ENCODE data around the gene LRP2. TPM values are rescaled to one million over a fixed set of nuclear protein-coding genes. Genes with fewer than 3 reads are reported as not detected.

The LRP2 gene
- total and polyA plus RNA-seq, 10 of the 15 experiments (the other 5 are each of a cell fraction or from before 2014, with no cell fraction given): 0.01 to 0.19 (median 0.06) TPM; not detected in 5

- H3K9me3 ChIP-seq (replicated peaks; ENCODE audit: control insufficient read depth, insufficient read depth, low read length): no peaks in the 10 kb centered on the region
- ChIA-PET SMC1A (ENCODE audit: uncharacterized antibody, unreplicated experiment) (no interaction called here), POLR2A (no interaction called here), RAD21 (ENCODE audit: unreplicated experiment) (no interaction called here), CTCF (interaction anchor here (0.6 to 8.3 kb wide), 3 partner anchors 16 to 48 kb away, joined by 3 to 48 read pairs (median 3); no protein-coding TSS in a partner anchor)
- TF ChIP-seq ZBTB4 (CRISPR knock-in tag; IDR thresholded peaks at IDR 0.05): no peak
- TF ChIP-seq GABPA (IDR thresholded peaks at IDR 0.05; ENCODE audit: low read depth): no peak
- TF ChIP-seq HCFC1 (IDR thresholded peaks at IDR 0.05; ENCODE audit: low read length): no peak
- TF ChIP-seq IRF4 (IDR thresholded peaks at IDR 0.05; ENCODE audit: low read depth, low read length): no peak
- no peak for TF ChIP-seq MYB (IDR thresholded peaks at IDR 0.05; ENCODE audit: borderline replicate concordance, low read depth, low read length)
- TF ChIP-seq SMARCA5 (IDR thresholded peaks at IDR 0.05): no peak
- no peak for TF ChIP-seq SMC3 (IDR thresholded peaks at IDR 0.05; ENCODE audit: borderline replicate concordance, low read length)
- TF ChIP-seq SUZ12 (IDR thresholded peaks at IDR 0.05; ENCODE audit: unreplicated experiment): no peak
- TF ChIP-seq TCF3 (IDR thresholded peaks at IDR 0.05; ENCODE audit: borderline replicate concordance, insufficient read depth, low read depth, low read length): no peak
- TF ChIP-seq NFIC (IDR thresholded peaks at IDR 0.05; ENCODE audit: low read depth, low read length): no peak
- TF ChIP-seq SIN3A (IDR thresholded peaks at IDR 0.05; ENCODE audit: low read depth, low read length): no peak
- TF ChIP-seq SREBF1 (IDR thresholded peaks at IDR 0.05; ENCODE audit: low read length): no peak
- no peak overlapping the region for H3K9ac ChIP-seq (ENCODE audit: control insufficient read depth, insufficient read depth, low read length)
- ATAC-seq: no peak
- H3K4me3 ChIP-seq: no peak overlapping the region
- H3K4me1 ChIP-seq (ENCODE audit: control insufficient read depth, insufficient read depth, low read length): no peaks in the 10 kb centered on the region
- no TSS peak for BruUV-seq (replicated peaks)
- H4K20me1 ChIP-seq (ENCODE audit: control insufficient read depth, insufficient read depth): no peaks in the 10 kb centered on the region
- in situ Hi-C loops (cut with MboI) (no loop called here), intact Hi-C loops (cut with micrococcal nuclease; ENCODE audit: unreplicated experiment) (no loop called here)
- H3K27me3 ChIP-seq (replicated peaks in 1 of 2; ENCODE audit: control insufficient read depth in 2 of 2, insufficient read depth in 2 of 2, low read length in 1 of 2): no peaks in the 10 kb centered on the region; a peak in 1 of 4 replicates
- H3K4me2 ChIP-seq (ENCODE audit: control insufficient read depth, insufficient read depth): no peak overlapping the region
- no peak overlapping the region for H3K27ac ChIP-seq (ENCODE audit: control insufficient read depth, insufficient read depth)
- DNase-seq (ENCODE audit: low read depth, low spot score): no peak
- FAIRE-seq: no peak
- no peak overlapping the region for H2AFZ ChIP-seq (ENCODE audit: control insufficient read depth, low read depth, low read length)
- no peaks in the 10 kb centered on the region for H3K79me2 ChIP-seq (ENCODE audit: control insufficient read depth, insufficient read depth, low read length)
- WGBS (ENCODE audit: insufficient coverage, insufficient replicate concordance, low lambda C conversion rate, missing lambda C conversion rate): 48% methylated on average over 2 of the region's 2 CpGs
- H3K36me3 ChIP-seq (ENCODE audit: control insufficient read depth in 2 of 2, insufficient read depth in 2 of 2, low read length in 1 of 2): no peaks in the 10 kb centered on the region
Observed at GRCh38 chr2:169093535-169093934, 268.8 kb downstream of the LRP2 start.

Measured in GM12878 (cell line).